PC-3 (cell line): Measurements from ENCODE around the gene RALBP1. TPM values are rescaled to one million over a fixed set of nuclear protein-coding genes. Genes with fewer than 3 reads are reported as not detected.

Experiments
- ATAC-seq: fragments of 200-7000 bp; cut with Tn5 transposase; 2 replicates; pipeline ENCODE4 v1.9.1; 2020; ENCODE audit warnings: mild to moderate bottlenecking, moderate library complexity
- BruUV-seq: library from RNA; stranded (reverse); fragments of 400-500 nt; replicated peaks from 2 replicates; lab custom pipeline; 2021; lab: Mats Ljungman, UMichigan
- CTCF ChIA-PET: fragments of 300-600 bp; sonication (Branson Sonifier 250); formaldehyde crosslinking; loops from one replicate; lab custom pipeline; 2022; ENCODE audit warnings: antibody characterized with exemption; lab: Charles Lee
- POLR2A ChIA-PET: fragments of 300-600 bp; sonication (Branson Sonifier 250); formaldehyde crosslinking; loops from one replicate; lab custom pipeline; 2022; ENCODE audit warnings: antibody characterized with exemption; ENCODE audit not compliant: unreplicated experiment; lab: Charles Lee
- DNase-seq: peaks from one replicate; pipeline ENCODE4 v3.0.0-alpha.2; 2015
- H2AFZ ChIP-seq: fragments of 300-600 bp; sonication (generic); 2 replicates; pipeline ENCODE4 v1.6.0; 2016; ENCODE audit warnings: antibody characterized with exemption, low read length
- H3F3A ChIP-seq: fragments of 300-600 bp; sonication (generic); one replicate; pipeline ENCODE4 v1.6.0; 2017; ENCODE audit warnings: antibody characterized with exemption, low read length, control low read depth, mild to moderate bottlenecking; ENCODE audit not compliant: unreplicated experiment
- H3K27ac ChIP-seq: fragments of 300-600 bp; sonication (generic); 2 replicates; pipeline ENCODE4 v1.5.1; 2016; ENCODE audit warnings: mild to moderate bottlenecking, low read length
- H3K27me3 ChIP-seq: fragments of 300-600 bp; sonication (generic); 2 replicates; pipeline ENCODE4 v1.6.1; 2016; ENCODE audit warnings: low read length, mixed read lengths
- H3K36me3 ChIP-seq: fragments of 300-600 bp; sonication (generic); 2 replicates; pipeline ENCODE4 v1.6.1; 2016; ENCODE audit warnings: low read depth, mixed run types, low read length, mixed read lengths
- H3K4me1 ChIP-seq: fragments of 300-600 bp; sonication (generic); 2 replicates; pipeline ENCODE4 v1.5.1; 2016; ENCODE audit warnings: low read length; ENCODE audit not compliant: insufficient read depth
- H3K4me2 ChIP-seq: fragments of 300-600 bp; sonication (generic); 2 replicates; pipeline ENCODE4 v1.6.0; 2016; ENCODE audit warnings: low read length
- H3K4me3 ChIP-seq: fragments of 300-600 bp; sonication (generic); 2 replicates; pipeline ENCODE4 v1.5.1; 2016; ENCODE audit warnings: mild to moderate bottlenecking, low read length, mixed read lengths
- H3K79me2 ChIP-seq: fragments of 300-600 bp; sonication (generic); 2 replicates; pipeline ENCODE4 v1.6.1; 2017; ENCODE audit warnings: low read length, mixed read lengths
- H3K9ac ChIP-seq: fragments of 300-600 bp; sonication (generic); 2 replicates; pipeline ENCODE4 v1.6.0; 2016; ENCODE audit warnings: mild to moderate bottlenecking, low read length
- H3K9me2 ChIP-seq: fragments of 300-600 bp; sonication (generic); replicated peaks from 2 replicates; pipeline ENCODE4 v1.6.1; 2016; ENCODE audit warnings: mixed run types, low read length, mixed read lengths
- H3K9me3 ChIP-seq: fragments of 300-600 bp; sonication (generic); 2 replicates; pipeline ENCODE4 v1.6.1; 2016; ENCODE audit warnings: low read length, mixed read lengths
- H4K20me1 ChIP-seq: fragments of 300-600 bp; sonication (generic); 2 replicates; pipeline ENCODE4 v1.6.1; 2016; ENCODE audit warnings: low read length, mixed read lengths
- CTCF ChIP-seq: fragments of 300-600 bp; sonication (generic); conservative IDR thresholded peaks from 2 replicates; pipeline ENCODE4 v1.5.1; 2017; ENCODE audit warnings: antibody characterized with exemption, low read depth, mild to moderate bottlenecking, low read length
- EZH2 ChIP-seq: fragments of 300-600 bp; sonication (generic); IDR thresholded peaks from one replicate; pipeline ENCODE4 v1.6.1; 2017; ENCODE audit warnings: antibody characterized with exemption, mild to moderate bottlenecking, low read length; ENCODE audit not compliant: unreplicated experiment
- EZH2phosphoT487 ChIP-seq: fragments of 300-600 bp; sonication (generic); IDR thresholded peaks from 2 replicates; pipeline ENCODE4 v1.6.1; 2018; ENCODE audit warnings: mild to moderate bottlenecking, antibody characterized with exemption, low read length, borderline replicate concordance
- intact Hi-C: fragments of 100-400 bp; cut with micrococcal nuclease; formaldehyde crosslinking; loops from 2 replicates; pipeline ENCODE4 v1.9.0; 2023
- total RNA-seq: library from RNA; depleted of rRNA; stranded (reverse); fragments of >200 nt; gene quantifications from 2 replicates; pipeline ENCODE4 v1.2.3, GENCODE V29; 2014

RALBP1 gene
- total RNA-seq, 1 experiment from 2014 or later: 89.8 TPM

- no peaks in the 10 kb centered on the region for H3K27me3 ChIP-seq
- peaks cover 72% of the 10 kb centered on the region for H3K36me3 ChIP-seq
- peaks cover 16% of the 10 kb centered on the region for H3K79me2 ChIP-seq
- H3K27ac ChIP-seq: no peak overlapping the region
- intact Hi-C loops: loop anchor here (10.0 kb wide), 1 partner anchor 337 kb away; the partner anchor contains the start of gene VAPA
- BruUV-seq: no TSS peak
- TF ChIP-seq EZH2phosphoT487 (no peak), CTCF (no peak), EZH2 (no peak)
- ChIA-PET CTCF (interaction anchor here (1.1 kb wide), 1 partner anchor 35 kb away, joined by 3 read pairs; no protein-coding TSS in a partner anchor), POLR2A (no interaction called here)
- no peak overlapping the region for H3K9ac ChIP-seq
- DNase-seq (no peak), ATAC-seq (no peak)
- no peaks in the 10 kb centered on the region for H3F3A ChIP-seq
- peaks cover 5% of the 10 kb centered on the region; the same call in 1 of the 2 replicates for H3K4me1 ChIP-seq
- no peaks in the 10 kb centered on the region for H4K20me1 ChIP-seq
- no peak overlapping the region for H3K4me3 ChIP-seq
- no peaks in the 10 kb centered on the region for H3K9me2 ChIP-seq
- H3K9me3 ChIP-seq: no peaks in the 10 kb centered on the region
- H3K4me2 ChIP-seq: no peak overlapping the region
- H2AFZ ChIP-seq: no peak overlapping the region
Observed at GRCh38 chr18:9577361-9577760, 102.0 kb downstream of the RALBP1 start.

GRCh38 chr18:9578306-9578705, 103.0 kb downstream of the RALBP1 start:
- Histone ChIP-seq H3K9me3 (no peaks in the 10 kb centered on the region), H3K9me2 (no peaks in the 10 kb centered on the region), H3K27me3 (no peaks in the 10 kb centered on the region), H3K9ac (no peak overlapping the region), H3K79me2 (peaks cover 19% of the 10 kb centered on the region), H3K36me3 (peaks cover 71% of the 10 kb centered on the region), H3K4me1 (peaks cover 5% of the 10 kb centered on the region; the same call in 1 of the 2 replicates), H2AFZ (no peak overlapping the region), H3K27ac (no peak overlapping the region), H3K4me2 (no peak overlapping the region), H3F3A (no peaks in the 10 kb centered on the region), H4K20me1 (no peaks in the 10 kb centered on the region), H3K4me3 (no peak overlapping the region)
- TF ChIP-seq EZH2phosphoT487 (no peak), EZH2 (no peak), CTCF (no peak)
- intact Hi-C loops: loop anchor here (10.0 kb wide), 1 partner anchor 336 kb away; the partner anchor contains the start of gene VAPA
- no TSS peak for BruUV-seq
- peak; percentile 23; the same call in 1 of the 2 replicates for ATAC-seq
- ChIA-PET CTCF (no interaction called here), POLR2A (no interaction called here)
- DNase-seq: peak; percentile 24

GRCh38 chr18:9581667-9582066, 106.4 kb downstream of the RALBP1 start:
- no peaks in the 10 kb centered on the region for H3K9me3 ChIP-seq
- intact Hi-C loops: no loop called here
- no peaks in the 10 kb centered on the region for H3K9me2 ChIP-seq
- ATAC-seq (no peak), DNase-seq (no peak)
- no peaks in the 10 kb centered on the region for H3K27me3 ChIP-seq
- peaks cover 7% of the 10 kb centered on the region for H3F3A ChIP-seq
- no peak overlapping the region for H2AFZ ChIP-seq
- H4K20me1 ChIP-seq: 0 out of 2 replicates have a peak, but pooled peaks cover 6% of the 10 kb centered on the region
- no peaks in the 10 kb centered on the region for H3K4me1 ChIP-seq
- H3K4me3 ChIP-seq: no peak overlapping the region
- no peak overlapping the region for H3K4me2 ChIP-seq
- peaks cover 69% of the 10 kb centered on the region for H3K36me3 ChIP-seq
- BruUV-seq: no TSS peak
- H3K79me2 ChIP-seq: peaks cover 35% of the 10 kb centered on the region
- ChIA-PET CTCF (no interaction called here), POLR2A (no interaction called here)
- TF ChIP-seq EZH2: no peak
- no peak for TF ChIP-seq CTCF
- TF ChIP-seq EZH2phosphoT487: no peak
- H3K27ac ChIP-seq: no peak overlapping the region
- H3K9ac ChIP-seq: no peak overlapping the region
